ENCODE data around the gene SEC24D.

Gene SEC24D

DNA sequence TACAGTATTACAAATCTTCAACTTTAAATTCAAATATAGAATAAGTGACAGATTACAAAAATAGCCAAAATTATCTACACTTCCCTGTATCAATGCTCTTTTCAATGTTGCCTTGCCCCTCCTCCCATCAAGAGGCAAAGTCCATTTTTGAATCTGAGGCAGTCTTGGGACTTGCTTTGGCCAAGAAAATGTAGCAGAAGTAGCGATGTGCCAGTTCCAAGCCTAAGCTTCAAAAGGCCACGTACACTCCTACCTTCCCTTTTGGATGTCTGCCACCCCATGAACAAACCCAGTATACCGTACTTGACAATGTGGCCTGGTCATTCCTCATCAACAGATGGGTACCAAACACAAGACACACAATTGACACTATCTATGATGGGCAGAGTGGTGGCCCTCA, 24.1 kb downstream of the SEC24D start:
- TF ChIP-seq CTCF (IDR thresholded peaks at IDR 0.05; ENCODE audit: borderline replicate concordance, insufficient read depth, low read depth, low read length): no peak
- no peak overlapping the region for H3K4me3 ChIP-seq (ENCODE audit: low read depth, low read length)

GRCh38 chr4:118810991-118811764, 24.7 kb downstream of the SEC24D start:
- no peak for TF ChIP-seq CTCF (IDR thresholded peaks at IDR 0.05; ENCODE audit: borderline replicate concordance, insufficient read depth, low read depth, low read length)
- no peak overlapping the region for H3K4me3 ChIP-seq (ENCODE audit: low read depth, low read length)

GRCh38 chr4:118807659-118808058, 28.3 kb downstream of the SEC24D start:
- TF ChIP-seq CTCF (IDR thresholded peaks at IDR 0.05; ENCODE audit: borderline replicate concordance, insufficient read depth, low read depth, low read length): no peak
- H3K4me3 ChIP-seq (ENCODE audit: low read depth, low read length): no peak overlapping the region

DNA sequence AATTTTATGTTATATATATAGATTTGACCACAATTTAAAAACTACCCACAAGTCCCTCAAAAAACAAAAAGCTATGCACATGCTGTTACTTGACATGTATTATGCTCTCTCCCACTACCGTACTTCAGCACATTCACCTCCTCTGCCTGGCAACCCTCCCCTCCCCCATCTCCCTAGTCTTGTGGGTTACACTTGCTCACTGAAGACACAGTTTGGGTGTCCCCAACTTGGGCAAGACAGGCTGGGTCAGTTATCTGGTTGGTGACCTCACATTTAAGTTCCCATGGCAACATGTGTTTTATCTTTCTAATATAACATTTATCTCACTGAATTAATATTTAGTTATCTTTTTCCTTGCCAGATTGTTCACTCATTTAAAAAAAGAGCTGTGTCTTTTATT, 32.7 kb downstream of the SEC24D start:
- TF ChIP-seq CTCF (IDR thresholded peaks at IDR 0.05; ENCODE audit: borderline replicate concordance, insufficient read depth, low read depth, low read length): no peak

GRCh38 chr4:118801895-118802575, 33.9 kb downstream of the SEC24D start:
- H3K4me3 ChIP-seq (ENCODE audit: low read depth, low read length): no peak overlapping the region
- TF ChIP-seq CTCF (IDR thresholded peaks at IDR 0.05; ENCODE audit: borderline replicate concordance, insufficient read depth, low read depth, low read length): no peak

More for the DNA sequence above, 32.7 kb downstream of the SEC24D start:
- H3K4me3 ChIP-seq (ENCODE audit: low read depth, low read length): no peak overlapping the region

GRCh38 chr4:118799231-118799942, 36.5 kb downstream of the SEC24D start:
- TF ChIP-seq CTCF (IDR thresholded peaks at IDR 0.05; ENCODE audit: borderline replicate concordance, insufficient read depth, low read depth, low read length): no peak
- H3K4me3 ChIP-seq (ENCODE audit: low read depth, low read length): no peak overlapping the region

All from GM12875 (cell line).